WTC11 (cell line): ENCODE data around the gene GGCT. TPM values are rescaled to one million over a fixed set of nuclear protein-coding genes. Genes with fewer than 3 reads are reported as not detected.

ENCODE experiments used
- ATAC-seq: fragments of 200-7000 bp; cut with Tn5 transposase; 2 replicates; pipeline ENCODE4 v1.10.0; 2021; ENCODE audit warnings: mild to moderate bottlenecking, moderate library complexity
- CTCF ChIA-PET: fragments of 300-600 bp; sonication (Branson Sonifier 250); formaldehyde crosslinking; loops from one replicate; lab custom pipeline; 2021; ENCODE audit warnings: antibody characterized with exemption; lab: Charles Lee
- POLR2A ChIA-PET: fragments of 350-600 bp; sonication (Branson Sonifier 250); formaldehyde crosslinking; loops from one replicate; lab custom pipeline; 2021; ENCODE audit warnings: antibody characterized with exemption; lab: Charles Lee
- DNase-seq: peaks from one replicate; pipeline ENCODE4 v3.0.0; 2021; ENCODE audit warnings: low spot score
- H3K27ac Mint-ChIP-seq: 2 replicates; pipeline ENCODE4 v1.8.0; 2021; ENCODE audit warnings: mixed read lengths
- H3K27me3 Mint-ChIP-seq: 2 replicates; pipeline ENCODE4 v1.8.0; 2021; ENCODE audit warnings: low read depth, mild to moderate bottlenecking, moderate library complexity, mixed read lengths
- H3K36me3 Mint-ChIP-seq: 2 replicates; pipeline ENCODE4 v1.8.0; 2021; ENCODE audit warnings: mixed read lengths
- H3K4me1 Mint-ChIP-seq: 2 replicates; pipeline ENCODE4 v1.8.0; 2022; ENCODE audit warnings: mixed read lengths
- H3K4me3 Mint-ChIP-seq: 2 replicates; pipeline ENCODE4 v1.8.0; 2021; ENCODE audit warnings: mild to moderate bottlenecking, moderate library complexity, mixed read lengths
- H3K9me3 Mint-ChIP-seq: 2 replicates; pipeline ENCODE4 v1.8.0; 2021; ENCODE audit warnings: mixed read lengths
- CDX4 ChIP-seq: fragments of 250-450 bp; sonication (Bioruptor Pico); IDR thresholded peaks from 2 replicates; pipeline ENCODE4 v1.9.0; 2021; ENCODE audit warnings: moderate library complexity, mild to moderate bottlenecking, inconsistent platforms, borderline replicate concordance
- CREM ChIP-seq: sonication (generic); formaldehyde crosslinking; IDR thresholded peaks from 2 replicates; pipeline ENCODE4 v1.8.1; 2022; ENCODE audit warnings: mild to moderate bottlenecking, missing genetic modification reagents, moderate library complexity
- E2F1 ChIP-seq: sonication (generic); formaldehyde crosslinking; IDR thresholded peaks from 2 replicates; pipeline ENCODE4 v1.8.0; 2022; ENCODE audit warnings: mild to moderate bottlenecking, missing genetic modification reagents
- ETV6 ChIP-seq: sonication (generic); formaldehyde crosslinking; IDR thresholded peaks from 2 replicates; pipeline ENCODE4 v1.8.1; 2022; ENCODE audit warnings: mild to moderate bottlenecking, missing genetic modification reagents
- FOXJ3 ChIP-seq: sonication (generic); formaldehyde crosslinking; IDR thresholded peaks from 2 replicates; pipeline ENCODE4 v1.9.0; 2021; ENCODE audit warnings: missing genetic modification reagents, mild to moderate bottlenecking, borderline replicate concordance
- IRF2 ChIP-seq: sonication (generic); formaldehyde crosslinking; IDR thresholded peaks from 2 replicates; pipeline ENCODE4 v1.8.0; 2022; ENCODE audit warnings: low read depth, missing genetic modification reagents, borderline replicate concordance
- JUN ChIP-seq: sonication (generic); formaldehyde crosslinking; IDR thresholded peaks from 2 replicates; pipeline ENCODE4 v1.8.0; 2023; ENCODE audit warnings: mild to moderate bottlenecking, missing genetic modification reagents
- KAT7 ChIP-seq: sonication (generic); formaldehyde crosslinking; IDR thresholded peaks from 2 replicates; pipeline ENCODE4 v1.8.1; 2023; ENCODE audit warnings: missing genetic modification reagents, mild to moderate bottlenecking, borderline replicate concordance
- MAX ChIP-seq: sonication (generic); formaldehyde crosslinking; IDR thresholded peaks from 2 replicates; pipeline ENCODE4 v1.8.0; 2022; ENCODE audit warnings: mild to moderate bottlenecking, missing genetic modification reagents
- NFE2L1 ChIP-seq: sonication (generic); formaldehyde crosslinking; IDR thresholded peaks from 2 replicates; pipeline ENCODE4 v1.8.1; 2023; ENCODE audit warnings: missing genetic modification reagents
- NFYB ChIP-seq: sonication (generic); formaldehyde crosslinking; conservative IDR thresholded peaks from 2 replicates; pipeline ENCODE4 v1.8.0; 2022; ENCODE audit warnings: low read depth, missing genetic modification reagents
- PRRX2 ChIP-seq: fragments of 250-450 bp; sonication (Bioruptor Pico); IDR thresholded peaks from 2 replicates; pipeline ENCODE4 v1.8.0; 2021; ENCODE audit warnings: mild to moderate bottlenecking
- TCF7 ChIP-seq: sonication (generic); formaldehyde crosslinking; IDR thresholded peaks from 2 replicates; pipeline ENCODE4 v1.8.0; 2022; ENCODE audit warnings: mild to moderate bottlenecking, low read depth, missing genetic modification reagents, moderate library complexity
- USF2 ChIP-seq: sonication (generic); formaldehyde crosslinking; IDR thresholded peaks from 2 replicates; pipeline ENCODE4 v1.8.1; 2023; ENCODE audit warnings: mild to moderate bottlenecking, missing genetic modification reagents, moderate library complexity
- ZNF423 ChIP-seq: fragments of 250-450 bp; sonication (Bioruptor Pico); IDR thresholded peaks from 2 replicates; pipeline ENCODE4 v2.1.2; 2022; ENCODE audit warnings: mild to moderate bottlenecking, moderate library complexity
- total RNA-seq: library from RNA; stranded (reverse); gene quantifications from 3 replicates; pipeline ENCODE4 v1.2.3, GENCODE V29; 2021
- TF ChIP-seq, protein P1 (sequence below): sonication (generic); formaldehyde crosslinking; IDR thresholded peaks from 2 replicates; pipeline ENCODE4 v1.8.1; 2022; ENCODE audit warnings: low read depth, mild to moderate bottlenecking, moderate library complexity, missing genetic modification reagents, borderline replicate concordance
- TF ChIP-seq, protein P2 (sequence below): sonication (generic); formaldehyde crosslinking; IDR thresholded peaks from 2 replicates; pipeline ENCODE4 v1.8.1; 2022; ENCODE audit warnings: missing genetic modification reagents, borderline replicate concordance
- TF ChIP-seq, protein P3 (sequence below): fragments of 250-450 bp; sonication (Bioruptor Pico); conservative IDR thresholded peaks from 2 replicates; pipeline ENCODE4 v1.9.0; 2021; ENCODE audit warnings: mild to moderate bottlenecking

GGCT gene
- total RNA-seq, 1 experiment from 2014 or later: 95.4 TPM

DNA sequence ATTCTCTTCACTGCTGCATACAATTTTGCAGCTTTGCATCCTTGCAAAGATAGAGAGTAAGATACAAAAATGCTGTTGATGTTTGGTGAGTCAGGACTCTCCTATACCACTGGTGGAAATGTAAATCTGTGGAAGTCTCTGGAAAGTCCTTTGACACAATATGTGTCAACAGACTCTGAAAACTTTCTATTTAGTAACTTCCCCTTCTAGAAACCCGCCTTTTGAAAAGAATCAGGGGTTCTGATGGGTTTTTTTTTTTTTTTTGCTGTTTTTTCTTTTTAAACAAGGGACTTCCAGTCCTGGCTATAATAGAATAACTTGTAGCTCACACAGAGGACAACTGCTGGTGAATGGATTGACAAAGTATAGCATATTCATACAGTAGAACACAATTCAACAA, 42.5 kb downstream of the GGCT start:
- CTCF ChIA-PET: no interaction called here
- TF ChIP-seq ETV6 (no peak), CREM (CRISPR knock-in tag) (no peak), CDX4 (CRISPR knock-in tag) (no peak), TCF7 (CRISPR knock-in tag) (no peak), NFYB (CRISPR knock-in tag) (no peak)
- TF ChIP-seq, protein P1, sequence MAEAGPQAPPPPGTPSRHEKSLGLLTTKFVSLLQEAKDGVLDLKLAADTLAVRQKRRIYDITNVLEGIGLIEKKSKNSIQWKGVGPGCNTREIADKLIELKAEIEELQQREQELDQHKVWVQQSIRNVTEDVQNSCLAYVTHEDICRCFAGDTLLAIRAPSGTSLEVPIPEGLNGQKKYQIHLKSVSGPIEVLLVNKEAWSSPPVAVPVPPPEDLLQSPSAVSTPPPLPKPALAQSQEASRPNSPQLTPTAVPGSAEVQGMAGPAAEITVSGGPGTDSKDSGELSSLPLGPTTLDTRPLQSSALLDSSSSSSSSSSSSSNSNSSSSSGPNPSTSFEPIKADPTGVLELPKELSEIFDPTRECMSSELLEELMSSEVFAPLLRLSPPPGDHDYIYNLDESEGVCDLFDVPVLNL (CRISPR knock-in tag): no peak
- TF ChIP-seq, protein P2, sequence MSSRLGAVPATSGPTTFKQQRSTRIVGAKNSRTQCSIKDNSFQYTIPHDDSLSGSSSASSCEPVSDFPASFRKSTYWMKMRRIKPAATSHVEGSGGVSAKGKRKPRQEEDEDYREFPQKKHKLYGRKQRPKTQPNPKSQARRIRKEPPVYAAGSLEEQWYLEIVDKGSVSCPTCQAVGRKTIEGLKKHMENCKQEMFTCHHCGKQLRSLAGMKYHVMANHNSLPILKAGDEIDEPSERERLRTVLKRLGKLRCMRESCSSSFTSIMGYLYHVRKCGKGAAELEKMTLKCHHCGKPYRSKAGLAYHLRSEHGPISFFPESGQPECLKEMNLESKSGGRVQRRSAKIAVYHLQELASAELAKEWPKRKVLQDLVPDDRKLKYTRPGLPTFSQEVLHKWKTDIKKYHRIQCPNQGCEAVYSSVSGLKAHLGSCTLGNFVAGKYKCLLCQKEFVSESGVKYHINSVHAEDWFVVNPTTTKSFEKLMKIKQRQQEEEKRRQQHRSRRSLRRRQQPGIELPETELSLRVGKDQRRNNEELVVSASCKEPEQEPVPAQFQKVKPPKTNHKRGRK: no peak
- H3K36me3 Mint-ChIP-seq: no peaks in the 10 kb centered on the region
- no peaks in the 10 kb centered on the region for H3K27me3 Mint-ChIP-seq
- H3K4me1 Mint-ChIP-seq: peaks cover 3% of the 10 kb centered on the region; the same call in 1 of the 2 replicates
- H3K9me3 Mint-ChIP-seq: no peaks in the 10 kb centered on the region
- DNase-seq (no peak), ATAC-seq (no peak)
- H3K4me3 Mint-ChIP-seq: no peak overlapping the region
- H3K27ac Mint-ChIP-seq: no peak overlapping the region
- POLR2A ChIA-PET: no interaction called here

DNA sequence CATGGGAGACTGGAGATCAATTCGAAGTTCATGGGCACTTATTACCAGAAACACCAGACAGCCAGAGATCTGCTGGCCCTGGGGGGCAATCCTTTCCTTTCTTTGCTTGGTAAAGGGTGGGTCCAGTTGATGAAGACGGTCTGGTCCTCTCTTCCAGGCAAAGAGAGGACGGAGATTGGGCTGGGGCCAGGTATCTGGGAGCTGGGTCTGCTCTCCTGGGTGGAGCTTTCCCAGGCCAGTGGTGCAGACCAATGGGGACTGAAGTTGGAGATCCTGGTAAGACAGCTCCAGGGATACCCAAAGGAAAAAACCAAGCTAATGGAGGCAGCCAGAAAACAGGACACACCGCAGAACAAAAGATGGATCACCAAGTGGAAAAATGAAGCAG, 44.4 kb downstream of the GGCT start:
- TF ChIP-seq FOXJ3: no peak
- no peak for TF ChIP-seq ZNF423 (CRISPR knock-in tag)
- ATAC-seq (no peak), DNase-seq (no peak)
- H3K9me3 Mint-ChIP-seq: no peaks in the 10 kb centered on the region
- H3K4me1 Mint-ChIP-seq: peaks cover 3% of the 10 kb centered on the region; the same call in 1 of the 2 replicates
- no peak overlapping the region for H3K27ac Mint-ChIP-seq
- CTCF ChIA-PET: interaction anchor here (1.2 kb wide), 1 partner anchor 9 kb away, joined by 3 read pairs; no protein-coding TSS in a partner anchor
- H3K4me3 Mint-ChIP-seq: no peak overlapping the region
- POLR2A ChIA-PET: no interaction called here
- H3K36me3 Mint-ChIP-seq: no peaks in the 10 kb centered on the region
- no peaks in the 10 kb centered on the region for H3K27me3 Mint-ChIP-seq

DNA sequence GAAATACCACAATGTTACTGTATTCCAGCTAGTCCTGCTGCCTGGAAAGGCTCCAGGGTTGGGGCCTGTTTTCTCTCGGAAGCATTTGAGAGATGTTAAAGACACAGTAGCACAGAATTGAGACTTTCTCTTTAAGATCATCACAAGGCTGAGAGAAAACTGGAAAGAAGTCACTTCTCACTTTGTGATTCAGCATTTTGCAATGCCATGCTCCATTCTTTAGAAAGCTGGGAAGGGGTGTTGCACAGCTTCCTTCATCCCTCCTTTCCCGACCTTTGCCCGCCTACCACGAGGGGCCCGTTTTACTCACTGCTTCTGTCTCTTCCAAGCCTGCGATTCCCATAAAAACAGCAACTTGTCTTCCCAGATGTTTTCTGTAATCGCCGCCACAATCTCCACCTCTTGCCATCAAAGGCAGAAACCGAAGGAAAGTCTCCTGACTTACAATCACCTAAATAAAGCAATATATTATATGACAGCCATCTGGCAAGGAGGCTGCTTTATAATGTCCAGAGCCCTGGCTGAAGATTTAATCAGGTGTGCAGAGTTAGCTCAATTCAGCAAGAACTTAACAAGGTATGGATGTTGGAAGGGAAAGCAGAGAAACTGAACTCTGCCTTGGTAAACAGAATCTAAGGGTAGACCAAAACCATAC, 44.9 kb downstream of the GGCT start:
- TF ChIP-seq USF2 (CRISPR knock-in tag) (no peak), IRF2 (CRISPR knock-in tag) (no peak)
- POLR2A ChIA-PET: no interaction called here
- Mint-ChIP-seq H3K9me3 (no peaks in the 10 kb centered on the region), H3K4me1 (peaks cover 3% of the 10 kb centered on the region; the same call in 1 of the 2 replicates), H3K4me3 (no peak overlapping the region), H3K36me3 (no peaks in the 10 kb centered on the region), H3K27me3 (no peaks in the 10 kb centered on the region), H3K27ac (no peak overlapping the region)
- ATAC-seq: no peak
- no peak for DNase-seq
- CTCF ChIA-PET: interaction anchor here (0.5 to 1.2 kb wide), 3 partner anchors 10 to 253 kb away, joined by 3 read pairs; no protein-coding TSS in a partner anchor

DNA sequence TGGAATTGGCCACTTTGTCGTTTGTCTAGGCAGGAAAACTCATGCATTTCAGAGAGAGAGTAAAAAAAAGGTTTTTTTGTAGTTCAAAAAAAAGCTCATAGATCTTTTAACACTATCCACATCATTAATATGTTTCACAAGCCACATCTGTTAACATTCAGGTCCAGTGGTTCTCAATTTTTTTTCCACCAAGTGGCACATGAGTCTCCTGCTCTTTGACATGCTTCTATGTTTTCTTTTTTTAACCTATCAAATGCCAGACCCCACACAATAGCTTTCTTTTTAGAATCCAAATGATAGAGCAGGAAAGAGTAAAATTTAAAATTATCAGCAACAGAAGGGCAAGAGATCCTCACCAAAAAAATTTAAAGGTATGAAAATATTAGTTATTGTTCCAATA, 46.3 kb downstream of the GGCT start:
- Mint-ChIP-seq H3K4me1 (peaks cover 3% of the 10 kb centered on the region; the same call in 1 of the 2 replicates), H3K27me3 (no peaks in the 10 kb centered on the region), H3K27ac (no peak overlapping the region), H3K9me3 (no peaks in the 10 kb centered on the region), H3K4me3 (no peak overlapping the region), H3K36me3 (no peaks in the 10 kb centered on the region)
- ATAC-seq (no peak), DNase-seq (no peak)
- ChIA-PET CTCF (no interaction called here), POLR2A (interaction anchor here (0.7 kb wide), 1 partner anchor 62 kb away, joined by 3 read pairs; no protein-coding TSS in a partner anchor)
- TF ChIP-seq KAT7 (CRISPR knock-in tag) (no peak), JUN (CRISPR knock-in tag) (no peak), NFE2L1 (CRISPR knock-in tag) (no peak), PRRX2 (CRISPR knock-in tag) (no peak), MAX (CRISPR knock-in tag) (no peak), E2F1 (CRISPR knock-in tag) (no peak)
- TF ChIP-seq, protein P2: no peak
- TF ChIP-seq, protein P3, sequence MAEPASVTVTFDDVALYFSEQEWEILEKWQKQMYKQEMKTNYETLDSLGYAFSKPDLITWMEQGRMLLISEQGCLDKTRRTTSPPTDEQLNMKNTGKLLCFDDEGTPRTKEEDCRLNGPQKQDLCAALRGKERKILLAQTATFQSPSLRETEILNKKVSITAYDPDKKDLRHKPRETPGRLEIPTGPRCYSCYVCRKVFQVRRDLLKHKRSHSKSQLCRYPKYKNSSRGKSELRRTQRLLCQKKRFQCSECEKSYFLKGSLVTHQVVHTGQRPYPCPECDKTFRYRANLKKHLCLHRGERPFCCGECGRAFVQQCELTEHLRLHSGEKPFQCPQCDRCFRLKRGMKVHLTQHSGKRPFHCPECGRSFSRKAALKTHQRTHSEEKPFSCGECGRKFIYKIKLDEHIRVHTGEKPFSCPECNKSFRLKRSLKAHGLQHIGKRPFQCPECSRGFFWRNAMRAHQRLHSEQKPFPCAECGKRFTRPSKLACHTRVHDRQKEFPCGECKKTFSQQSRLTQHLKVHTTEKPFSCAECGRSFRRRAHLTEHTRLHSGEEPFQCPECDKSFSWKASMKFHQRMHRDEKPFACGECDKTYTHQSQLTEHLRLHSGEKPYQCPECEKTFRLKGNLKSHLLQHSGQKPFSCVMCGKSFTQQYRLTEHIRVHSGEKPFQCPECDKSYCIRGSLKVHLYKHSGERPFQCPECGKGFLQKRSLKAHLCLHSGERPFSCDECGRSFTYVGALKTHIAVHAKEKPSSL (CRISPR knock-in tag): no peak
